OCI-LY1 (cell line): Measurements from ENCODE around the gene ZNF768.

ENCODE experiments used
- CTCF ChIP-seq: fragments of 200-600 bp; sonication (generic), shearing (Covaris generic); IDR thresholded peaks from 2 replicates; pipeline ENCODE4 v1.5.1; 2017; ENCODE audit warnings: mild to moderate bottlenecking, antibody characterized with exemption, low read length, moderate library complexity, mixed read lengths
- EZH2 ChIP-seq: fragments of 200-600 bp; sonication (generic), shearing (Covaris generic); IDR thresholded peaks from 2 replicates; pipeline ENCODE4 v1.8.0; 2017; ENCODE audit warnings: borderline replicate concordance, mixed run types, mild to moderate bottlenecking, antibody characterized with exemption, low read length, moderate library complexity, mixed read lengths

DNA sequence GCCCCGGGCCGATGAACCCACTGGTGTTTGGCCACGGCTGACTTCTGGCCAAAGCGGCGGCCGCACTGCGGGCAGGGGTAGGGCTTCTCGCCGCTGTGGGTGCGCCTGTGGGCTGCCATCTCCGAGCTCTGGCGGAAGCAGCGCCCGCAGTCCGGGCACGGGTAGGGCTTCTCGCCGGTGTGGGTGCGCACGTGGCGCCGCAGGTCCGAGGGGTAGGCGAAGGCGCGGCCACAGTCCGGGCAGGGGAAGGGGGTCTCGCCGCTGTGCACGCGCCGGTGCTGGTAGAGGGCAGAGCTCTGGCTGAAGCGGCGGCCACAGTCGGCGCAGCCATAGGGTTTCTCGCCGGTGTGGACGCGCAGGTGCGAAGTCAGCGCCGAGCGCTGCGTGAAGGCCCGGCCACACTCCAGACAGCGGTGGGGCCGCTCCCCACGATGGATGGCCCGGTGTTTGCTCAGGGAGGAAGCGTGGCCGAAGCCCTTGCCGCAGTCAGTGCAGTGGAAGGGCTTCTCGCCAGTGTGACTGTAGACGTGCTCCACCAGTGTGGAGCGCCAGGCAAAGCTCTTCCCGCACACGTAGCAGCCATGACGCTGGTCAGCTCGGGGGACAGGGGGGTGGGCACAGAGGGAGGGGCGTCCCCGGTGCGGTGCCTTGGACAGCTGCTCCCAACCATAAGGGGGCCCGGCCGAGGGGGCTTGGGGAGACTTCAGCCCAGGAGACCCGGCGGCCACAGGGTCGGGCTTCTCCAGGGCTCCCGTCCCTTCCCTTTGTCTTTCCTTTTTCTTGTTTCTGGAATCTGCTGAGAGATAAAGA, 29.2 kb upstream of the ZNF768 start:
- TF ChIP-seq CTCF = no peak
- no peak for TF ChIP-seq EZH2
